Endothelial cell of umbilical vein (primary cell): Measurements from ENCODE around the gene AURKA. TPM values are rescaled to one million over a fixed set of nuclear protein-coding genes. Genes with fewer than 3 reads are reported as not detected.

ENCODE experiments used
- BruUV-seq: library from RNA; stranded (reverse); fragments of 400-500 nt; replicated peaks from 2 replicates; lab custom pipeline; 2021; lab: Mats Ljungman, UMichigan
- CTCF ChIA-PET: fragments of 300-600, 350-600 bp; sonication (Branson Sonifier 250); formaldehyde crosslinking; loops from one replicate; lab custom pipeline; 2021; ENCODE audit warnings: antibody characterized with exemption, inconsistent platforms; lab: Charles Lee
- POLR2A ChIA-PET: fragments of 300-600, 350-600 bp; sonication (Branson Sonifier 250); formaldehyde crosslinking; loops from one replicate; lab custom pipeline; 2021; ENCODE audit warnings: antibody characterized with exemption, inconsistent platforms; lab: Charles Lee
- DNase-seq: peaks from one replicate; pipeline ENCODE4 v3.0.0-alpha.2; 2011; ENCODE audit warnings: low read depth, low spot score
- FAIRE-seq: peaks from 2 replicates; lab custom pipeline; 2011; peaks lifted over from hg19 to GRCh38; lab: Jason Lieb, UNC
- H2AFZ ChIP-seq: 2 replicates; pipeline ENCODE4 v1.6.0; 2012; ENCODE audit warnings: low read depth, low read length, control low read depth, inconsistent platforms
- H3K27ac ChIP-seq: 2 replicates; pipeline ENCODE4 v1.5.1; 2011; ENCODE audit warnings: low read depth, mild to moderate bottlenecking, control low read depth, low read length, moderate library complexity; ENCODE audit not compliant: insufficient read depth
- H3K27me3 ChIP-seq, 2 experiments: 2 replicates each; pipeline versions ENCODE4 v1.6.0 to v1.6.1; 2011; ENCODE audit warnings: low read length in 2 of 2, mixed read lengths in 1 of 2; ENCODE audit not compliant: control insufficient read depth in 2 of 2, insufficient read depth in 2 of 2
- H3K36me3 ChIP-seq, 2 experiments: 2 replicates in 1 of 2; 3 replicates in 1 of 2; pipeline ENCODE4 v1.5.1; 2011; ENCODE audit warnings: low read length in 2 of 2, mild to moderate bottlenecking in 1 of 2, moderate library complexity in 1 of 2; ENCODE audit not compliant: control insufficient read depth in 2 of 2, insufficient read depth in 2 of 2; ENCODE audit errors: extremely low read depth in 1 of 2
- H3K4me1 ChIP-seq: 3 replicates; pipeline ENCODE4 v1.5.1; 2011; ENCODE audit warnings: mild to moderate bottlenecking, low read length; ENCODE audit not compliant: control insufficient read depth, insufficient read depth; ENCODE audit errors: extremely low read depth
- H3K4me2 ChIP-seq: 2 replicates; pipeline ENCODE4 v1.6.1; 2011; ENCODE audit warnings: low read length, control low read depth, mixed read lengths; ENCODE audit not compliant: insufficient read depth
- H3K4me3 ChIP-seq, 3 experiments: fragments of 200-600 bp in 1 of 3; sonication (generic), shearing (Covaris generic) in 1 of 3; replicated peaks in 1 of 3; 2 replicates each; pipeline ENCODE4 v1.5.1; 2011 to 2016; ENCODE audit warnings: control low read depth in 3 of 3, low read length in 3 of 3, mild to moderate bottlenecking in 2 of 3, inconsistent platforms in 1 of 3, low read depth in 1 of 3, moderate library complexity in 1 of 3; ENCODE audit not compliant: insufficient read depth in 1 of 3
- H3K79me2 ChIP-seq: 2 replicates; pipeline ENCODE4 v1.6.0; 2012; ENCODE audit warnings: low read length, inconsistent platforms; ENCODE audit not compliant: control insufficient read depth, insufficient read depth
- H3K9ac ChIP-seq: replicated peaks from 2 replicates; pipeline ENCODE3; 2011; ENCODE audit warnings: low read length, control low read depth; ENCODE audit not compliant: insufficient read depth; ENCODE audit errors: extremely low read depth
- H3K9me1 ChIP-seq: replicated peaks from 3 replicates; pipeline ENCODE4 v1.6.0; 2011; ENCODE audit warnings: mild to moderate bottlenecking, low read length; ENCODE audit not compliant: control insufficient read depth, insufficient read depth; ENCODE audit errors: extremely low read depth
- H3K9me3 ChIP-seq: replicated peaks from 2 replicates; pipeline ENCODE4 v1.5.1; 2012; ENCODE audit warnings: low read length, inconsistent platforms; ENCODE audit not compliant: control insufficient read depth, insufficient read depth
- H4K20me1 ChIP-seq: replicated peaks from 2 replicates; pipeline ENCODE3; 2011; ENCODE audit warnings: mild to moderate bottlenecking, low read length; ENCODE audit not compliant: control insufficient read depth, insufficient read depth; ENCODE audit errors: extremely low read depth
- EZH2 ChIP-seq: IDR thresholded peaks from 2 replicates; pipeline ENCODE4 v1.6.1; 2012; ENCODE audit warnings: borderline replicate concordance, low read depth, mild to moderate bottlenecking, moderate library complexity, low read length, inconsistent platforms; ENCODE audit not compliant: severe bottlenecking
- FOS ChIP-seq: IDR thresholded peaks from 2 replicates; pipeline ENCODE4 v1.6.1; 2011; ENCODE audit warnings: mild to moderate bottlenecking, low read length, moderate library complexity, borderline replicate concordance; ENCODE audit not compliant: insufficient read depth
- GATA2 ChIP-seq: IDR thresholded peaks from 2 replicates; pipeline ENCODE4 v1.7.0; 2011; ENCODE audit warnings: low read depth, mild to moderate bottlenecking, moderate library complexity, mixed read lengths, low read length; ENCODE audit not compliant: insufficient read length, insufficient read depth
- JUN ChIP-seq: IDR thresholded peaks from 2 replicates; pipeline ENCODE4 v1.6.1; 2011; ENCODE audit warnings: borderline replicate concordance, low read depth; ENCODE audit not compliant: insufficient read length, insufficient read depth
- MYC ChIP-seq: IDR thresholded peaks from one replicate; pipeline ENCODE4 v1.6.1; 2011; ENCODE audit warnings: mild to moderate bottlenecking, low read depth, low read length
- POLR2A ChIP-seq: IDR thresholded peaks from 2 replicates; pipeline ENCODE4 v1.6.1; 2012; ENCODE audit warnings: low read depth, mild to moderate bottlenecking, control low read depth, low read length
- POLR2AphosphoS5 ChIP-seq: IDR thresholded peaks from 2 replicates; pipeline ENCODE4 v1.6.1; 2012; ENCODE audit warnings: low read depth, mild to moderate bottlenecking, control low read depth, low read length, moderate library complexity; ENCODE audit not compliant: insufficient read depth
- dilution Hi-C: fragments of 300-500 bp; cut with MboI; formaldehyde crosslinking; loops from one replicate; pipeline ENCODE4 v1.15.0; 2019; ENCODE audit warnings: low sequenced_read_pairs; ENCODE audit not compliant: extremely low pct_ligation_motif_present
- intact Hi-C: fragments of 100-400 bp; cut with micrococcal nuclease; formaldehyde crosslinking; loops from one replicate; pipeline ENCODE4 v1.10.0; 2022
- polyA plus RNA-seq, 4 experiments: library from polyadenylated mRNA; depleted of rRNA in 3 of 4; stranded (reverse) in 3 of 4; unstranded in 1 of 4; fragments of >200 nt; gene quantifications; 2 replicates each; pipeline versions ENCODE4 v1.2.1 to v1.2.3, GENCODE V29; 2011 to 2012; ENCODE audit warnings: missing spikeins in 1 of 4
- total RNA-seq: library from RNA; stranded (reverse); gene quantifications from 2 replicates; pipeline ENCODE4 v1.2.3, GENCODE V29; 2021
- TF ChIP-seq, protein P1 (sequence below): IDR thresholded peaks from 2 replicates; pipeline ENCODE4 v1.6.1; 2011; ENCODE audit not compliant: insufficient read depth, insufficient read length
- TF ChIP-seq, protein P2 (sequence below), 2 donors: IDR thresholded peaks; 1 replicate in 1 of 2; 2 replicates in 1 of 2; pipeline ENCODE4 v1.5.1; 2011; ENCODE audit warnings: low read length in 2 of 2, mild to moderate bottlenecking in 2 of 2, moderate library complexity in 2 of 2, control low read depth in 1 of 2, inconsistent platforms in 1 of 2, low read depth in 1 of 2; ENCODE audit not compliant: insufficient read depth in 1 of 2; ENCODE audit errors: extremely low read depth in 1 of 2

Gene AURKA
- total and polyA plus RNA-seq, 2 donors (not counting 3 experiments of a cell fraction or from before 2014, with no cell fraction given), result 33.1 to 56.9 TPM

GRCh38 chr20:56389807-56390206 lies 2.2 kb downstream of the AURKA start:
- Histone ChIP-seq H3K27me3 (no peaks in the 10 kb centered on the region), H3K4me3 (no peak overlapping the region), H3K79me2 (peaks cover 75% of the 10 kb centered on the region), H3K9me3 (no peaks in the 10 kb centered on the region), H3K4me1 (peaks cover 14% of the 10 kb centered on the region), H3K4me2 (no peak overlapping the region), H3K9ac (no peak overlapping the region), H4K20me1 (no peaks in the 10 kb centered on the region), H3K36me3 (peaks cover 2 to 12% of the 10 kb centered on the region in 2 experiments), H3K27ac (no peak overlapping the region), H2AFZ (no peak overlapping the region), H3K9me1 (no peaks in the 10 kb centered on the region)
- dilution Hi-C loops (no loop called here), intact Hi-C loops (loop anchor here (2.0 kb wide), 1 partner anchor 13 kb away; no protein-coding TSS in a partner anchor)
- ChIA-PET POLR2A (no interaction called here), CTCF (no interaction called here)
- no peak for TF ChIP-seq MYC
- no peak for TF ChIP-seq JUN
- no peak for TF ChIP-seq POLR2AphosphoS5
- TF ChIP-seq, protein P1, sequence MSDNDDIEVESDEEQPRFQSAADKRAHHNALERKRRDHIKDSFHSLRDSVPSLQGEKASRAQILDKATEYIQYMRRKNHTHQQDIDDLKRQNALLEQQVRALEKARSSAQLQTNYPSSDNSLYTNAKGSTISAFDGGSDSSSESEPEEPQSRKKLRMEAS, result no peak
- TF ChIP-seq EZH2, result no peak
- no peak for TF ChIP-seq FOS
- TF ChIP-seq POLR2A, result no peak
- TF ChIP-seq, protein P2, sequence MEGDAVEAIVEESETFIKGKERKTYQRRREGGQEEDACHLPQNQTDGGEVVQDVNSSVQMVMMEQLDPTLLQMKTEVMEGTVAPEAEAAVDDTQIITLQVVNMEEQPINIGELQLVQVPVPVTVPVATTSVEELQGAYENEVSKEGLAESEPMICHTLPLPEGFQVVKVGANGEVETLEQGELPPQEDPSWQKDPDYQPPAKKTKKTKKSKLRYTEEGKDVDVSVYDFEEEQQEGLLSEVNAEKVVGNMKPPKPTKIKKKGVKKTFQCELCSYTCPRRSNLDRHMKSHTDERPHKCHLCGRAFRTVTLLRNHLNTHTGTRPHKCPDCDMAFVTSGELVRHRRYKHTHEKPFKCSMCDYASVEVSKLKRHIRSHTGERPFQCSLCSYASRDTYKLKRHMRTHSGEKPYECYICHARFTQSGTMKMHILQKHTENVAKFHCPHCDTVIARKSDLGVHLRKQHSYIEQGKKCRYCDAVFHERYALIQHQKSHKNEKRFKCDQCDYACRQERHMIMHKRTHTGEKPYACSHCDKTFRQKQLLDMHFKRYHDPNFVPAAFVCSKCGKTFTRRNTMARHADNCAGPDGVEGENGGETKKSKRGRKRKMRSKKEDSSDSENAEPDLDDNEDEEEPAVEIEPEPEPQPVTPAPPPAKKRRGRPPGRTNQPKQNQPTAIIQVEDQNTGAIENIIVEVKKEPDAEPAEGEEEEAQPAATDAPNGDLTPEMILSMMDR (IDR thresholded peaks at IDR 0.05; ENCODE audit: extremely low read depth in 1 of 2, insufficient read depth in 1 of 2, low read depth in 1 of 2, low read length in 2 of 2), result no peak
- TF ChIP-seq GATA2, result no peak
- BruUV-seq, result no TSS peak
- no peak for FAIRE-seq
- no peak for DNase-seq
